Mesodermal cell (in vitro differentiated cells): Measurements from ENCODE around the gene TRPM1.

Experiments used
- H3K27ac ChIP-seq: 2 replicates; pipeline ENCODE4 v1.7.0; 2013; ENCODE audit warnings: mild to moderate bottlenecking, low read depth, low read length, moderate library complexity; ENCODE audit not compliant: severe bottlenecking
- H3K36me3 ChIP-seq: 2 replicates; pipeline ENCODE4 v1.7.1; 2013; ENCODE audit warnings: mild to moderate bottlenecking, low read length, moderate library complexity; ENCODE audit not compliant: control insufficient read depth, insufficient read depth
- H3K4me1 ChIP-seq: one replicate; pipeline ENCODE4 v1.7.1; 2013; ENCODE audit warnings: mild to moderate bottlenecking, low read length; ENCODE audit not compliant: insufficient read depth, control insufficient read depth, poor library complexity, severe bottlenecking
- H3K4me3 ChIP-seq: 2 replicates; pipeline ENCODE4 v1.7.0; 2013; ENCODE audit warnings: low read length, control low read depth, mild to moderate bottlenecking; ENCODE audit not compliant: insufficient read depth, poor library complexity, severe bottlenecking; ENCODE audit errors: extremely low read depth
- H3K9me3 ChIP-seq: 2 replicates; pipeline ENCODE4 v1.7.1; 2013; ENCODE audit warnings: mild to moderate bottlenecking, low read length, moderate library complexity; ENCODE audit not compliant: control insufficient read depth
- WGBS, 2 experiments: methylation state at CpG; one replicate each; pipeline ENCODE4 v1.1.5; 2013; ENCODE audit warnings: missing lambda C conversion rate in 2 of 2; ENCODE audit not compliant: insufficient coverage in 2 of 2; 5-methylcytosine and 5-hydroxymethylcytosine counted together

The TRPM1 gene

DNA sequence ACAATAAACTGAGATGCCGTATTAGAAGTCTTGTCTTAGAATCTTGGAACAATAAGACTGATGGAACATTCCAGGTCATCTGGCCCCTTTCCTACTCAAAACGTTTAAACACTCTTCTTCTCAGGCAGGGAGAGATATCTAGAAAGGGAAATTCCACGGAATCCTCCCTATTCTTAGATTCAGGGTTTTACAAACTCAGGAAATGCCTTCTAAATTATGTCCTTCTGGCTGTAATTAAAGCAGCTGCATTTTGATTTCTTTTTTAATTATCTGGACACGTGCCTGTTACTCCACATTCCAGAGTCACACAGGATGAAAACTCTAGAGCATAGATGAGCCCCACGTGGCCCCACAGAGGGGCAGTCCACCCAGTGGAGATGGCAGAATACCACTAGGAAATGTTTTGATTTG lies 68.6 kb downstream of the TRPM1 start:
- H3K9me3 ChIP-seq, result no peaks in the 10 kb centered on the region
- whole genome bisulfite sequencing, 2 experiments, result 78 to 89% methylated on average over 3 to 5 of the region's 5 CpGs
- H3K36me3 ChIP-seq, result no peaks in the 10 kb centered on the region
- H3K4me1 ChIP-seq, result peaks cover 14% of the 10 kb centered on the region
- no peak overlapping the region for H3K4me3 ChIP-seq
- no peak overlapping the region for H3K27ac ChIP-seq

- no CpG with 5 or more reads among the region's 3 CpGs for WGBS, 2 experiments
- no peak overlapping the region for H3K27ac ChIP-seq
- no peaks in the 10 kb centered on the region for H3K36me3 ChIP-seq
- H3K4me3 ChIP-seq, result no peak overlapping the region
- H3K9me3 ChIP-seq, result no peaks in the 10 kb centered on the region
- peaks cover 14% of the 10 kb centered on the region for H3K4me1 ChIP-seq
These were observed 70.0 kb downstream of the TRPM1 start for GRCh38 chr15:31031471-31032067.

GRCh38 chr15:31027910-31028578 lies 73.5 kb downstream of the TRPM1 start:
- Histone ChIP-seq H3K9me3 (no peaks in the 10 kb centered on the region), H3K4me3 (no peak overlapping the region), H3K27ac (no peak overlapping the region), H3K4me1 (peaks cover 23% of the 10 kb centered on the region), H3K36me3 (no peaks in the 10 kb centered on the region)
- WGBS, 2 experiments, result 89 to 95% methylated on average over 4 to 5 of the region's 8 CpGs

DNA sequence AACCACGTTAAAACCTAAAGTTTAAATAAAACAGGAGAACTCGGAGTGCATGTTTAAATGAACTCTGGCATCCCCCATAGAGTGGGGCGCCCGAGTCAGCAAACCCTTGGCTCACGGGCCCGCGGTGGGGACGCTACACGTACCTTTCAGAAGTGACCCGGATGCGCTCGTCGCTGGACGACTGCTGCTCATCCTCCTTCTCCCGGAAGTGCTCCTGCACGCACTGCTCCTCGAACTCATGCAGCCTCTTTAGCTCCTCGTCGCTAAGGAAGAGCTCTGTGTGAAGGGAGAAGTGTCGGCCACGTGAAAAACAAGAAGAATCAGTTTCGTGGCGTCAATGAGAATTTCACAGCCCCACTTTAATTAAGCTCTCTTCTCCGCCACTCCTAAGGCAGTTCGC lies 75.5 kb downstream of the TRPM1 start:
- 95 to 96% methylated on average over 21 to 23 of the region's 25 CpGs for WGBS, 2 experiments
- Histone ChIP-seq H3K36me3 (no peaks in the 10 kb centered on the region), H3K4me3 (no peak overlapping the region), H3K4me1 (peaks cover 18% of the 10 kb centered on the region), H3K9me3 (no peaks in the 10 kb centered on the region), H3K27ac (no peak overlapping the region)

- WGBS, 2 experiments, result 56 to 65% methylated on average over 2 to 3 of the region's 3 CpGs
- Histone ChIP-seq H3K36me3 (no peaks in the 10 kb centered on the region), H3K9me3 (no peaks in the 10 kb centered on the region), H3K4me3 (no peak overlapping the region), H3K27ac (peak overlapping the region; percentile 94), H3K4me1 (peaks cover 18% of the 10 kb centered on the region)
These were observed 76.5 kb downstream of the TRPM1 start for GRCh38 chr15:31024979-31025378.

GRCh38 chr15:31024330-31024729 lies 77.2 kb downstream of the TRPM1 start:
- Histone ChIP-seq H3K4me1 (peaks cover 18% of the 10 kb centered on the region), H3K9me3 (no peaks in the 10 kb centered on the region), H3K36me3 (no peaks in the 10 kb centered on the region), H3K27ac (peak overlapping the region; percentile 94), H3K4me3 (no peak overlapping the region)
- 7 to 20% methylated on average over 1 to 3 of the region's 5 CpGs for WGBS, 2 experiments

GRCh38 chr15:31023841-31024240 lies 77.7 kb downstream of the TRPM1 start:
- Histone ChIP-seq H3K9me3 (no peaks in the 10 kb centered on the region), H3K27ac (peak overlapping the region; percentile 94), H3K4me3 (no peak overlapping the region), H3K4me1 (peaks cover 18% of the 10 kb centered on the region), H3K36me3 (no peaks in the 10 kb centered on the region)
- 80 to 100% methylated on average over 1 to 2 of the region's 5 CpGs for WGBS, 2 experiments

DNA sequence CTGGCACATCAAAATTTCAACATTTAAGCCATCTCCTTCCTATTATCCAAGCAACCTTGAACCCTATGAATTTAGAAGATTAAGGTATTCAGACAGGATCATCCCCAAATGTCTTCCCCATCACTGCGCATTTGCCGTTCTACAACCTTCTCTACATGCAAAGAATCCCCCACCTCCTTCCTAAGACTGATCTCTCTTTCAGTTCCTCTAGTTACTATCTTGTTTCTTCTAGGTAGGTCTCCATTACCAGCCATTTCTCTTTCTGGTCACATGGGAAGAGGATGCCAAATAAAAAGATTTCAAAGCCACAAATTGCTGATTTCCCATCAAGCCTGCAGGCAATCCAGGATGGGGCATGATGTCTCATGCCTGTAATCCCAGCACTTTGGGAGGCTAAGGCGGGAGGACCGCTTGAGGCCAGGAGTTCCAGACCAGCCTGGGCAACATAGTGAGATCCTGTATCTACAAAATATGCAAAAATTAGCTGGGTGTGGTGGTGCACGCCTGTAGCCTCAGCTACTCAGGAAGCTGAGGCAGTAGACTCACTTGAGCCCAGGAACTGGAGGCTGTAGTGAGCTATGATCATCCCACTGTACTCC lies 80.4 kb downstream of the TRPM1 start:
- WGBS, 2 experiments, result 89 to 96% methylated on average over 5 of the region's 5 CpGs
- H3K9me3 ChIP-seq, result no peaks in the 10 kb centered on the region
- no peak overlapping the region for H3K4me3 ChIP-seq
- H3K27ac ChIP-seq, result no peak overlapping the region
- peaks cover 18% of the 10 kb centered on the region for H3K4me1 ChIP-seq
- no peaks in the 10 kb centered on the region for H3K36me3 ChIP-seq

- Histone ChIP-seq H3K36me3 (no peaks in the 10 kb centered on the region), H3K9me3 (no peaks in the 10 kb centered on the region), H3K4me3 (no peak overlapping the region), H3K27ac (no peak overlapping the region), H3K4me1 (peaks cover 18% of the 10 kb centered on the region)
- WGBS, 2 experiments, result 100% methylated on average over 1 of the region's 5 CpGs; no CpG with 5 or more reads in 1 of the 2 experiments
These were observed 81.0 kb downstream of the TRPM1 start for GRCh38 chr15:31020542-31020941.

DNA sequence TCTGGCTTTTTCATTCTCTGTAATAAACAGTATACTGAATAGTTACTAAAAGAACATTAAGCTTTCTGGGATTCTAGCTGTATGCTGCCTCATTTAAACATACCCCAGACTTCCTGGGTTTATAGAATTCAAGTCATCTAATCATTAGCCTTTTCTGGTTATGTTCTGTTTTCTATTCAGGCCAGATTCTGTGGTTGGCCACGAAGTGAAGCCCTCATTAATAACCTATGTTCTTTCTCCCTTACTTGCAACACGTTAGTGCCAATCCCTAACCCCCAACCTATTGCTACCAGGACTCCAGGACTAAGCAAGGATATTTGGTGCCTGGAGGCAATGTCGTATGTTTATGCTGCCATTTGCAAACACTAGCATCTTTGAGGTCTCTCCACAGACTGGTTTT lies 81.5 kb downstream of the TRPM1 start:
- H3K27ac ChIP-seq, result no peak overlapping the region

GRCh38 chr15:31017311-31017710 lies 84.2 kb downstream of the TRPM1 start:
- Histone ChIP-seq H3K4me3 (no peak overlapping the region), H3K9me3 (no peaks in the 10 kb centered on the region), H3K27ac (no peak overlapping the region), H3K36me3 (no peaks in the 10 kb centered on the region), H3K4me1 (no peaks in the 10 kb centered on the region)
- 100% methylated on average over 1 of the region's 1 CpG; no CpG with 5 or more reads in 1 of the 2 experiments for WGBS, 2 experiments

More for the DNA sequence above, 81.5 kb downstream of the TRPM1 start:
- Histone ChIP-seq H3K9me3 (no peaks in the 10 kb centered on the region), H3K4me3 (no peak overlapping the region), H3K36me3 (no peaks in the 10 kb centered on the region), H3K4me1 (peaks cover 12% of the 10 kb centered on the region)
- WGBS, 2 experiments, result 93 to 97% methylated on average over 2 to 3 of the region's 3 CpGs
